GM21381 (cell line): ENCODE results near the gene EPN3.

Source experiments
- ATAC-seq: cut with Tn5 transposase; IDR thresholded peaks from one replicate; pipeline ENCODE4 v1.9.1; 2021; ENCODE audit warnings: mild to moderate bottlenecking, moderate library complexity; ENCODE audit not compliant: unreplicated experiment

EPN3 gene

DNA sequence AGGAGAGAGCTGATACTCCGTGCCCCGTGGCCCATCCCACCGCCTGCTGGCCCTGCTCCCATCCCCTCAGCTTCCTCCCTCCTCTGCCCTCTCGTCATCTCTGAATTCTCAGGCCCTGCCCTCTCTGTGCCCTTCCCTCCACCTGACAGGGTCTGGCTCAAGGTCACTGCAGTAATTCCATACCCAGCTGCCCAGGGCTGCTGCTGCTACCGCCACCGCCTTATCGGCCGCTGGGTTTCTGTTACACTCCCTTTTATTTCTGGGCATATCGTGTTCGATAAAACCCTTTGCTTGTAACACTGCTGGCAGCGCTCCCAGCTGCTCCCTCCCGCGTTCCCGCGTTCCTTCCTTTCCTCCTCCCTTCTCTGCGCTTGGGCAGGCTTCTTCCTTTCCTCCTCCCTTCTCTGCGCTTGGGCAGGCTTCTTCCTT, 1.2 kb downstream of the EPN3 start:
- no peak for ATAC-seq

DNA sequence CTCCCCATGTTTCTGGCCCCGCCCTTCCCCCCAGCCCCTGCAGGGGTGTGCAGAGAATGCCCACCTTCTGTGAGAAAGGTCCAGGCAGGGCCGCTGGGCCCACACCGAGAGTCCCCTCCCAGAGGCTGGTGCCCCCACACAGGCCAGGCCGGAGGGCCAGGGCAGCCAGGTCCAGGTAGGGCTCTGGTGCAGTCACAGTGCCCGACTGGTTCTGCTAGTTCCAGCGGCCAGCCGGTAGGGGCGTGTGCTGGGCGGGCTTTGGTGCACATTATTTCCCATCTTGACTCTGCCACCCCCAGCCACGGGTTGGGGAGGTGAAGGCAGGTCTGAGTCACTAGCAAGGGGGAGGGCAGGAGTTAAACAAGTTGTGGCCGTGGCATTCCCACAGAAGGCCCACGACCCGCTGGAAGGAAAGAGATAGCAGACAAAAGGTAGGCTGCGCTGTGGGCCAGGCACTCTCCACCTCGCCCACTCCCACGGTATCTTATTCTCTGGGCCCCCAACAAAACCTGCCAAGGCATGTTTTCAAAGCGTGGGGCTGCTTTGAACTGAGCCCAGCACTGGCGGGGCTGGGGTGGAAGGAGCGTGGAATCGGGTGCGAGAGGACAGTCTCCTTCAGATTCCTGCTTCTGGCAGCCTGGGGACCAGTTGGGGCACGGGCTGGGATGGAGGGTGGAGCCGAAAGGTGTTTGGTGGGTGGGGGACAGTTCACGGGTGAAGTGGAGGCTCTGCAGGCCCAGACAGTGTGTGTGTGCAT, 1.9 kb downstream of the EPN3 start:
- no peak for ATAC-seq

DNA sequence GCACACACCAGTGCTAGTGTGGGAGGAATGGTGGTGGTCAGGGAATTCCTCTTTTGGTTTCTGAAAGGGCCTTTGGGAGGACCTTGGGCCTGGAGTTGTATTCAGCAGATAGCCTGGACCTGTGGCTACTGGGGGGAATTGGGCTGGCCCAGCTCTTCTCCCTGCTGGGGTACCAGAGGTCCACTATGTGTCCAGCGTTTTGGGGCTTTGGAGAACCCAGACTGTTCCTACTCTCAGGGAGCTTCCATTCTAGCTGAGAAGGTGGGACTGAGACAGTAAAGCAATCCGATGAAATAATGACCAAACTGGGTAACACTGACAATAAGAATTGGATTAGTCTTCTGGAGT, 2.4 kb downstream of the EPN3 start:
- ATAC-seq = no peak

DNA sequence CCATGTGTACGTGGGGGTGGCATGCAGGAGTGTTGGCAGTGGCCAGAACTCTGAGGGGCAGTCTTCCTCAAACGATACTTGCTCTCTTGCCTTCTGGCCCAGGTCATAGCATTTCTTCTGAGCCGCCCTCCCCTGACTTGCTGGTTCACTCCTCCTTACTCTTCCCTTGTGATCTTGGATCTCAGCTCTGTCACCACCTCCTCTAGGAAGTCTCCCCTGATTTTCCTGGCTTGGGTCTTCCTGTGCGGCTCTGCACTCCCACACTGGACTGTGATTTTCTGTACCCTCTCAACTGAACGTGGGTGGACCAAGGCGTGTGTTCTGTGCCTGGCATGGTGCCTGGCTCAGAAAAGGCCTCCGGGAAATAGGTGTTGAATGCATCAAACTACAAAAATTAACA, 2.9 kb downstream of the EPN3 start:
- no peak for ATAC-seq

DNA sequence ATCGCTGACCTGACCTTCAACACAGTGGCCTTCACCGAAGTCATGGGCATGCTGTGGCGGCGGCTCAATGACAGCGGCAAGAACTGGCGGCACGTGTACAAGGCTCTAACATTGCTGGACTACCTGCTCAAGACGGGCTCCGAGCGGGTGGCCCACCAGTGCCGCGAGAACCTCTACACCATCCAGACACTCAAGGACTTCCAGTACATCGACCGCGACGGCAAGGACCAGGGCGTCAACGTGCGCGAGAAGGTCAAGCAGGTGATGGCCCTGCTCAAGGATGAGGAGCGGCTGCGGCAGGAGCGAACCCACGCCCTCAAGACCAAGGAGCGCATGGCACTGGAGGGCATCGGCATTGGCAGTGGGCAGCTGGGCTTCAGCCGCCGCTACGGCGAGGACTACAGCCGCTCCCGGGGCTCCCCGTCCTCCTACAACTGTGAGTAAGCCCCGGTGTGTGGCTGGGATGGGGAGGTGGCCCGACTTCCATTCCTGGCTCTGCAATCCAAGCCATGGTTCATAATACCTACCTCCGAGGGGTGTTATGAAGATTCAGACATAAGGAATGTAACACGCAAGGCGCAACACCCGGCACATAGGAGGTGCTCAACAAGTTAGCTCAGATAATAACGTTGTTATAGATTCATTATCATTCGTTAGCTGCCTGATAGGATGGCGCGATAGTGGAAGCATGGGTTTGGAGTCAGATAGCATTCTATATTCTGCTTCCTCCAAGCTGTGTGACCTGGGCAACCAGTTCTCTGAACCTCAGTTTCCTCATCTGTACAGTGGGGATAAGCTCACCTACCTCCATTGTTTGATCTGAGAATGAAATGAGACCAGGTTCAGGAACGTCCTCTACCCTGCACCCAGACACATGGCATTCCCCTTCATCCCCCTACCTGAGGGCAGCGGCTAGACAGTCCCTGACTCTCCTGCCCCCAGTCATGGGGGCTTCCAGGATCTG, 4.4 kb downstream of the EPN3 start:
- ATAC-seq = no peak

DNA sequence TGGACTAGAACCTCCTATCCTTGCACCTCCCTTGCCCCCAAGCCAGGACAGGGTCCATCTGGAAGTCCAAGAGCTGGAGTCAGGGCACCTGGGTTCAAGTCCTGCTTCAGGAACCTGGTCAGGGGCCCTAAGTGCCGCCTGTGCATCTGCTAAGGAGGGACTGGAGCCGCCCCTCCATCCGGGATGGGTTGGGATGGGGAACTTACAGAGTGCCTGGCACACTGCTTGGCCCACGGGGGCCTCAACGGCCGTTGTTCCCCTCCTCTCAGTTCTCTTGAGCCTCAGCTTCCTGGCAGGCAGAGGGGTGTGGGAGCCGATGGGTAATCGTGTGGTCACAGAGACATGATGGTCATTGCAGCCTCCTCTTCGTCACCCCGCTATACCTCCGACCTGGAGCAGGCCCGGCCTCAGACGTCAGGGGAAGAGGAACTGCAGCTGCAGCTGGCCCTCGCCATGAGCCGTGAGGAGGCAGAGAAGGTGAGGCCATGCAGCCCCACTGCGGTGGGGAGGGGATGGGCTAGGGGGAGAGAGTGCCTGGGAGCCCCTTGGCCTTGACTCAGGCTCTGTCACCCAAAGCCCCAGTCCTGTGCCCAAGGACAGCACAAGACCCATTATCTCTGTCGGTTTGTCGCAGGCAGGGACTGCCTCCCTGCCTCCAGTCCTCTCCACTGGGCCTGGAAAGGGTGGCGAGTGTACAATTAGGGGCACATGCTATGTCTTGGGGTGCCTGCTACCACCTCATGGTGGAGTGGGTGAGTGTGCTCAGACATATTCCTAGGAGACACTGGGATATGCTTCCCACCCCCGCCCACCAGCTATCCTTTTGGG, 5.4 kb downstream of the EPN3 start:
- no peak for ATAC-seq

DNA sequence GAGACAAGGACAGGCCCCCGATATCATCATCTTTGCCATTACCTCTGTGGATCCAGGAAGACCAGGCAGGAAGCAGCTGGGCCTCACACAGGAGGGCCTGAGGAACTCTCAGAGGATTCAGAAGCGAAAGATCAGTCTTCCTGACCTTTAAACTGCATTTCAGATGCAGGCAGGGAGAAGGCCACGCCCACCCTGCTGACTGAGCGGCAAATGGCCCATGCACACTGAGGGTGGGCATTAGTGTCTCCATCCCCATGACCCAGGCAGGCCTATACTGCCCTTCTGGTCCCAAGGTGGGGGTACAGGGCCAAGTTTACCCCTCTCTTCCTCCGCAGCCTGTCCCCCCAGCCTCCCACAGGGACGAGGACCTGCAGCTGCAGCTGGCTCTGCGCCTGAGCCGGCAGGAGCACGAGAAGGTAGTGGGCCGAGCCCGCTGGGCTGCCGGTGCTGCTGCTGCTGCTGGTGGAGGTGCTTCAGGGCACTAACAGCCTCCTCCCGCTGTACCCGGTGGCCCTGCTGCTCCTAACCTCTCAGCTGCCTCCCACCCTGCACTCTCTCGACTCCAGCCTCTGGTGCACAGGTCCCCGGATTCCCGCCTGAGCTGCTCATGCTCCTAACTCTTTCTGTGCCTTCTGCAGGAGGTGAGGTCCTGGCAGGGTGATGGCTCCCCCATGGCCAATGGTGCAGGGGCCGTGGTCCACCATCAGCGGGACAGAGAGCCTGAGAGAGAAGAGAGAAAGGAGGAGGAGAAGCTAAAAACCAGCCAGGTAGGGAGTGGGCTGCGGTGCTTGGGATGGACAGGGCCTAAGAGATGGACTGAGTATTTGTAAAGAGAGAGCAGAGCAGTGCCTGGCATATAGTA, 6.2 kb downstream of the EPN3 start:
- ATAC-seq = no peak

DNA sequence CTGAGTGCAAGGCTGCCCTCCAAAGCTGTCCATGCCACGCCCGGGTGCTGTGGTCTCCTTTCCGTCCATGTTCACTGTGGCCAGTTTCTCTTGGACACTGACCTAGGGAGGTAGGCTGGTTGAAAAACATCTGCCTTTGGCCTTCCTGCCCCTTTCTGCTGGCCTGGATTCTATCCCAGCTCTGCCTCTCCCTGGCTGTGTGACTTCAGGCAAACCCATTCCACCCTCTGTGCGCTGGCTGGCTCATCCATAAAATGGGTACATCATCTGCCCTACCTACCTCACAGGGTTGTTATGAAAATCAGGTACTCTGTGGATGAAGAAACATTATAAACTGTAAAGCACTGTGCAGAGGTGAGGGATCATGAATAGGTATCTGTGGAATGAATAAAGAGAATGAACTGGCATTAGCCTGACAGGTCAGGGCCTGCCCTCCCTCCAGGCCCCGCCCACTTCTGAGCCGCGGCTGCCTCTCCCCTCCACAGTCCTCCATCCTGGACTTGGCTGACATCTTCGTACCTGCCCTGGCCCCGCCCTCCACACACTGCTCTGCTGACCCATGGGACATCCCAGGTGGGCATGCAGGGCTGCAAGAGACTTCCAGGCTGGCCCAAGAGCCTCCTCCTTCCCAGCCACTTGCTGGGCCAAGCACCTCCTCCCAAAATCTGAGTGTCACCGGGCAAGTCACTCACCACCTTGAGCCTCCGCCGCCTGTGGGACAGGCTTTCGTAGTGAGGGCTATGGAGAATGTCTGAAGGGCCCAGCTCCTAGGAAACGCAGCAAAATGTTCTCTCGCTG, 7.4 kb downstream of the EPN3 start:
- ATAC-seq = no peak

DNA sequence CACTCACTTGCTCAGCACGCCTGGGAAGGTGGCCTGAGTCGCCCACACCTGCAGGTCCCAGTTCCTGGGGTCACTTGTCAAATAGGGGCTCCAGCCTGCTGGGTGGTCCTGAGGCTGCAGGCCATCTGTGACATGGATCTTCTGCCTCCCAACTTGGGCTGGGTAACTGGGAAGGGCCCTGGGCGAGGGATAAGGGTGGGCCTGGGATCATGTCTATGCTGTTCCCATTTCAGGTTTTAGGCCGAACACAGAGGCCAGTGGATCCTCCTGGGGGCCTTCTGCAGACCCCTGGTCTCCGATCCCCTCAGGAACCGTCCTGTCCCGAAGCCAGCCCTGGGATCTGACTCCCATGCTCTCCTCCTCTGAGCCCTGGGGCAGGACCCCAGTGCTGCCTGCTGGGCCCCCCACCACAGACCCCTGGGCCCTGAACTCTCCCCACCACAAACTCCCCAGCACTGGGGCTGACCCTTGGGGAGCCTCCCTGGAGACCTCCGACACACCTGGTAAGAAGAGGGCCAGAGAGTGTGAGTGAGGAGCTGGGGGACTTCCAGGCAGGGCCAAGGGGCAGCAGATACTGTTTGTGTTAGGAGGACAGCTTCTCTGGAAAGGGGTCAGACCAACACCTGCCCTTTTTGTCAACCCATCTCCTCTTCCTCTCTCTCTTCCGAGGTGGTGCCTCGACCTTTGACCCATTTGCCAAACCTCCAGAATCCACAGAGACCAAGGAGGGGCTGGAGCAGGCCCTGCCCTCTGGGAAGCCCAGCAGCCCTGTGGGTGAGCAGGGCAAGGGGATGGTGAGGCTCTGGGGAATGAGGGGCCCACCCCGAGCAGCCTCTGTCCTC, 8.2 kb downstream of the EPN3 start:
- no peak for ATAC-seq

DNA sequence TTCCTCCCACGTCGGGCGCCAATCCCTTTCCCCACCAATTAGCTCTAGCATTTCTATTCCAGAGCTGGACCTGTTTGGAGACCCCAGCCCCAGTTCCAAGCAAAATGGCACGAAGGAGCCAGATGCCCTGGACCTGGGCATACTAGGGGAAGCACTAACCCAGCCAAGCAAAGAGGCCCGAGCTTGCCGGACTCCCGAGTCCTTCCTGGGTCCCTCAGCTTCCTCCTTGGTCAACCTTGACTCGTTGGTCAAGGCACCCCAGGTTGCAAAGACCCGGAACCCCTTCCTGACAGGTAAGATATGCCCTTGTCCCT, 8.8 kb downstream of the EPN3 start:
- no peak for ATAC-seq

DNA sequence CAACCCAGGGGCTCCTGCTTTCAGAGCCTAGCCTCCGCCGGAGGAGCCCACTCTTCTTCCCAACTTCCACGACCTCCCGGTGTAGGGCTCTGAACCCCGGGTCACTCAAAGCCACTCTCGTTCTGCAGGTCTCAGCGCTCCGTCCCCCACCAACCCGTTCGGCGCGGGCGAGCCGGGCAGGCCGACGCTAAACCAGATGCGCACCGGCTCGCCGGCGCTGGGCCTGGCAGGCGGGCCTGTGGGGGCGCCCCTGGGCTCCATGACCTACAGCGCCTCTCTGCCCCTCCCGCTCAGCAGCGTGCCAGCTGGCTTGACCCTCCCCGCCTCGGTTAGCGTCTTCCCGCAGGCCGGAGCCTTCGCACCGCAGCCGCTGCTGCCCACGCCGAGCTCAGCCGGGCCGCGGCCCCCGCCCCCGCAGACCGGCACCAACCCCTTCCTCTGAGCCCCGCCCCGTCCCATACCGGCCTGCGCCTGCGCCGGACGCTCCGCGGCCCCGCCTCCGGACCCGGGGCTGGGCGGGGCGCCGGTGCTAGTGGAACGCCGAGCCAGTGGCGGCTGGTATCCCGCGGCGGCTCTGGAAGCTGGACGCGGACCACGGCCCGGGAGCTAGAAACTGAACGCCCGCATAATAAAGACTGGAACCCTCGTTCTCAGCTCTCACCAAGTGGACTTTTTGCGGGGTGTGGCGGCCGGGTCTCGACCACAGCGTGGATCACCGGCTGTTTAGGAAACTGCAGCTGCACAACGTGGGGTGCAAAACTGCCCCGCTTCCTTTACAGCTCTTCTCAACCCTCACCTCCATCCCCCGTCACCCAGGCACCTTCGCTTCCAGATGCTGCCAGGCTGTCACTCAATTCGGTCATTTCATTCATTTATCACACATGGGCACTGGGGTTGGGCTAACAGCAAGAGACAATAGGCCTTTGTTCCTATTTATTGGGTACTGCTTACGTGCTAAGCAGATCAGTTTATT, 9.5 kb downstream of the EPN3 start:
- ATAC-seq = peak; percentile 75

DNA sequence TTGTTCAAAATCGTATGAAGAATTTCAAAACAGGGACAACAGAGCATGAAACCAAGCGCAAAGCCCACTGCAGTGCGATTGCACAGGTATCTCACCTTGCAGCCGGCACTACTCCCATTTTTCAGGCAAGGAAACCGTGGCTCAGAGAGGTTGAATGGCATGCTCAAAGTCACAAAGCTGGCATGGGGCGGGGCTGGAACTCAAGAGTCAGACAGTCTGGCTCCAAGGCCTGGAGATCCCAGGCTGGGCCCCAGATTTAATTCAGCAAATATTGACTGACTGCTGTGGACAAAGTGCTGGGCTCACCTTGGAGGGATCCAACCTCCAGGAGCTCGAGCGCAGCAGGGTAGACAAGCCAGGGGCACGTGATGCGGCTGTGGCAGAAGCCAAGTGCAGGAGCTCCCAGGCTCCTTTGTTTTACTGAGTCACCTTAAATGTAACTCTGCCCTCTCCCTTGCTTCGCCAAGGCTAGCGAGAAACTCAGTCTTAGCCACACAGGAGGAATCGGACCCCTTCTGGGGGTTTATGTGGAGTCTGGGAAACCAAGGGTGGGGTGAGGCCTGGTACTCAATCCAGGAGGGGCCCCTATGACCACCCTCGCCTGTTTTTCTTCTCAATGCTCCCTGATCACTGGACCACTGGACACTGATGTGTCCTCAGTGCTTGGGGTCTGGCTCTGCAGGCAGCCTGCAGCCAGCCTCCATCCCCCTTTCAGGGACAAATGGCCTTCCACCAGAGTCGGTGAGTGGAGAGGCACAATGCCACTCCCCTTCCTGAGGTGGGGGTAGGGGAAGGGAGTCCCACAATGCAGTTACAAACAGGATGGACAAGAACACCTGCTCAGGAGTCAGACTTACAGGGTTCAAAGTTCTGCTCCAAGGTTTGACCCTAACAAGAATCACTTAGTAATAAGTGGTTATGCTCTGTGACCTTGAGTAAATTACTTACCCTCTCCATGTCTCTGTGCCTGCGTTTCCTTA, 10.6 kb downstream of the EPN3 start:
- no peak for ATAC-seq

DNA sequence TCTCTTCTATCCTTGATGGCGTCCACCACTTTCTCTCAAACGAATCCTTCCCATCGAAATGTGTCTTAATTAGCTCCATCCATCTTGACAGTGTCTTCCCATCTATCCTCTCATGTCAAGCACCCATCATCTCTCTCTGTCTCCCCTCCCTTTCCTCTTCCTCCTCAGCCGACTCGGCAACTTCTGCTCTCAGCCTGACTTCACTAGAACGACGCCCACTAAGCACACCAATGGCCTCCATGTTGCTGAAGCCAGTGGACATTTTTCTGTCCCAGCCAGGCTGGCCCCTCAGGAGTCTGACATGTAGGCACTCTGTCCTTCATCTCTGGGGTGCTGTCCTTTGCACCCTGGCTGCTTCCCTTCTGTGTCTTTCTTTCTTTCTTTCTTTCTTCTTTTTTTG, 12.0 kb downstream of the EPN3 start:
- no peak for ATAC-seq

DNA sequence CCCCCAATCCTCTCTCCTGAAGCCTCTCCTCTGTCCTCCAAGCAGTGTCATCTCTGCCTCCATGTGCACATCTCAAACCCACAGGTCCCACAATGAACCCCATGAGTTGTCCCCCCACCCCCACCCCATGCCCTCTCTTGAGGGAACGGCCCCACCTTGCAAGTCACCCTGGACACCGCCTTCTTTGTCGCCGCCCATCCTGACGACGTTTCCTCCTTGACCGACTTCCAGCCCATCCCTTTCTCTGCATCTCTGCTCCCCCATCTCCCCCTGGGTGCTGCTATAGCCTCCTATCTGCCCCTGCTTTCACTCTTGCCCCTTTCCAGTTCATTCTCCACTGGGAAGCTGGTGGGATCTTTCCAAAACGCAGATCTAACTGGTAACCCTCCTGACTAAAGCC, 12.8 kb downstream of the EPN3 start:
- ATAC-seq = no peak

DNA sequence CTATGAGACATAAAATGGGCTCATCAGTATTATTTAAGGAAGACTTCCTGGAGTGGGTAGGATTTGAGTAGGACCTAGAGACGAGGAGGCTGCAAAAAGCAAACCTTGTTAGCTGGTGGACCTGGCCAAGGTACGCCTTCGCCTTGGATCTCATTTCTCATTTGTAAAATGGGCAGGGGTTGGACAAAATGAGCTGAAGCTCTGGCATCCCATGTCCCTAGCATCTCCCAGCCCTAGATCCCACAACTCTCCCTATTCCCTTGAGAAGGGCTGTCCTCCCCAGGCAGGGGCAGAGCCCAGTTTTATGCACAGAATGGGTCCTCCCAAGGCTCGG, 14.1 kb downstream of the EPN3 start:
- no peak for ATAC-seq

DNA sequence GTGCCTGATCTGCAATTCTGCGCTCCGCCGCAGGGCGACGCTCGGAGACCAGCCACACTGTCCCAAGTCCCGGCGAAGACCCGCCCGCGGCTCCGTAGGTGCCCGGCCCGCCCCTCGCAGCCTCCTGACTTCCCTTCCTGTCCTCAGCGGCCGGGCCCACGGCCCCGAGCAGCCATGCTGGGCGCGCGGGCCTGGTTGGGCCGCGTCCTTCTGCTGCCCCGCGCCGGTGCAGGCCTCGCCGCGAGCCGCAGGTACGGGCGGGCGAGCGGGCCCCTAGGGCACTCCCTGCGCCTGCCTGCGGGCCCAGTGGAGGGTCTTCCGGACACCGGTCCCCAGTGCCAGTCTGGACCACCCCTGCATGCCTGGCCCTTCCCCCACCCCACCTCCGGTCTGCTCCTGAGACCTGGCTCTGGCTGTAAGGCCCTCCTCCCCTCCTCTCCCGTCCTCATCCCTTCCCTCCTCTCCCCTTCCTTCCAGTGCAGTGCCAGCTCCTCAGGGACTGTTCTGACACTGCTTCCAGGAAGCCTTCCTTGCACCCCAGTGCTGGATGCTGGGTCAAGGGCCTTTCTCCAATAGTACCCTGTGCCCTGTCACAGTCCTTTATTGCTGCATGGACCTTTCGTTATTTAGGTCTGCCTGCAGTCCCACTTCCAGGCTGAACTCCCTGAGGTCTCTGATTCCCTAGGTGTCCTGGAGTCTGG, 14.7 kb downstream of the EPN3 start, which contains the start of gene SPATA20:
TSS of gene SPATA20 (plus strand) at position 140 of the 701 bp plus-strand sequence. CDS start at position 175, 35 bp downstream.
- peak; percentile 69 for ATAC-seq
